Trophoblast cell (in vitro differentiated cells and primary cell): ENCODE data around the gene TMEM120B. TPM values are rescaled to one million over a fixed set of nuclear protein-coding genes. Genes with fewer than 3 reads are reported as not detected.
"Not testable (repeated sequence)": the region's sequence is repeated elsewhere in the genome, so short reads cannot be mapped to it uniquely, and the experiment has no call there.

ENCODE experiments used
- DNase-seq, 2 donors: peaks; one replicate each; pipeline ENCODE4 v3.0.0-alpha.2; 2016
- H2AFZ ChIP-seq: 2 replicates; pipeline ENCODE4 v1.6.1; 2013; ENCODE audit warnings: low read length, moderate library complexity, mild to moderate bottlenecking; ENCODE audit not compliant: insufficient read depth, poor library complexity
- H2AK5ac ChIP-seq: 2 replicates; pipeline ENCODE4 v1.6.1; 2013; ENCODE audit warnings: mild to moderate bottlenecking, low read length
- H2BK120ac ChIP-seq: 2 replicates; pipeline ENCODE4 v1.6.1; 2013; ENCODE audit warnings: low read length, mild to moderate bottlenecking, moderate library complexity; ENCODE audit not compliant: insufficient read depth, poor library complexity
- H2BK12ac ChIP-seq: 2 replicates; pipeline ENCODE4 v1.6.1; 2013; ENCODE audit warnings: mild to moderate bottlenecking, low read length, moderate library complexity
- H2BK5ac ChIP-seq: 2 replicates; pipeline ENCODE4 v1.6.1; 2013; ENCODE audit warnings: low read length, low read depth, moderate library complexity, mild to moderate bottlenecking; ENCODE audit not compliant: poor library complexity
- H3K14ac ChIP-seq: 2 replicates; pipeline ENCODE4 v1.6.1; 2013; ENCODE audit warnings: mild to moderate bottlenecking, low read length
- H3K18ac ChIP-seq: 2 replicates; pipeline ENCODE4 v1.6.1; 2013; ENCODE audit warnings: mild to moderate bottlenecking, low read length
- H3K23ac ChIP-seq: 2 replicates; pipeline ENCODE4 v1.6.1; 2013; ENCODE audit warnings: low read length
- H3K27ac ChIP-seq: 2 replicates; pipeline ENCODE4 v1.5.1; 2013; ENCODE audit warnings: low read depth, mild to moderate bottlenecking, inconsistent platforms, low read length, moderate library complexity
- H3K27me3 ChIP-seq: 2 replicates; pipeline ENCODE4 v1.6.1; 2013; ENCODE audit warnings: inconsistent platforms, mild to moderate bottlenecking, low read length, moderate library complexity; ENCODE audit not compliant: insufficient read depth
- H3K36me3 ChIP-seq, 2 experiments: 1 replicate in 1 of 2; 2 replicates in 1 of 2; pipeline ENCODE4 v1.6.1; 2013; ENCODE audit warnings: low read length in 2 of 2, mild to moderate bottlenecking in 2 of 2, moderate library complexity in 1 of 2; ENCODE audit not compliant: insufficient read depth in 2 of 2, control insufficient read depth in 1 of 2
- H3K4ac ChIP-seq: 2 replicates; pipeline ENCODE4 v1.6.1; 2013; ENCODE audit warnings: low read depth, mild to moderate bottlenecking, low read length, moderate library complexity
- H3K4me1 ChIP-seq, 2 experiments: 1 replicate in 1 of 2; 2 replicates in 1 of 2; pipeline ENCODE4 v1.6.1; 2013; ENCODE audit warnings: low read length in 2 of 2, mild to moderate bottlenecking in 2 of 2, moderate library complexity in 1 of 2; ENCODE audit not compliant: insufficient read depth in 2 of 2, control insufficient read depth in 1 of 2
- H3K4me2 ChIP-seq: 2 replicates; pipeline ENCODE4 v1.6.1; 2013; ENCODE audit warnings: inconsistent platforms, mild to moderate bottlenecking, low read length, moderate library complexity
- H3K4me3 ChIP-seq: 2 replicates; pipeline ENCODE4 v1.5.1; 2013; ENCODE audit warnings: mild to moderate bottlenecking, low read depth, low read length, inconsistent platforms
- H3K79me1 ChIP-seq: one replicate; pipeline ENCODE4 v1.6.1; 2013; ENCODE audit warnings: low read length
- H3K79me2 ChIP-seq: 2 replicates; pipeline ENCODE4 v1.6.1; 2013; ENCODE audit warnings: low read length, mild to moderate bottlenecking; ENCODE audit not compliant: control insufficient read depth, insufficient read depth, poor library complexity
- H3K9ac ChIP-seq: 2 replicates; pipeline ENCODE4 v1.6.1; 2013; ENCODE audit warnings: mild to moderate bottlenecking, low read length
- H3K9me3 ChIP-seq: 2 replicates; pipeline ENCODE4 v1.6.1; 2013; ENCODE audit warnings: low read depth, mild to moderate bottlenecking, control low read depth, inconsistent platforms, low read length; ENCODE audit not compliant: insufficient read depth
- H4K12ac ChIP-seq: 2 replicates; pipeline ENCODE4 v1.6.1; 2013; ENCODE audit warnings: low read depth, mild to moderate bottlenecking, low read length, moderate library complexity
- H4K8ac ChIP-seq: 2 replicates; pipeline ENCODE4 v1.6.1; 2013; ENCODE audit warnings: low read depth, mild to moderate bottlenecking, low read length, moderate library complexity
- H4K91ac ChIP-seq: one replicate; pipeline ENCODE4 v1.6.1; 2013; ENCODE audit warnings: low read depth, mild to moderate bottlenecking, low read length, moderate library complexity
- WGBS: extraction: QIAGEN DNeasy Blood & Tissue Kit; methylation state at CpG from one replicate; pipeline ENCODE4 v1.1.7; 2013; ENCODE audit warnings: missing lambda C conversion rate; ENCODE audit not compliant: insufficient read length, insufficient coverage; ENCODE audit errors: extremely low coverage; 5-methylcytosine and 5-hydroxymethylcytosine counted together
- polyA plus RNA-seq: library from polyadenylated mRNA; stranded (reverse); fragments of 200-250 nt; gene quantifications from 2 replicates; pipeline ENCODE4 v1.2.3, GENCODE V29; 2013

The TMEM120B gene
- 11.5 and 13.2 TPM in 2 replicates for polyA plus RNA-seq

DNA sequence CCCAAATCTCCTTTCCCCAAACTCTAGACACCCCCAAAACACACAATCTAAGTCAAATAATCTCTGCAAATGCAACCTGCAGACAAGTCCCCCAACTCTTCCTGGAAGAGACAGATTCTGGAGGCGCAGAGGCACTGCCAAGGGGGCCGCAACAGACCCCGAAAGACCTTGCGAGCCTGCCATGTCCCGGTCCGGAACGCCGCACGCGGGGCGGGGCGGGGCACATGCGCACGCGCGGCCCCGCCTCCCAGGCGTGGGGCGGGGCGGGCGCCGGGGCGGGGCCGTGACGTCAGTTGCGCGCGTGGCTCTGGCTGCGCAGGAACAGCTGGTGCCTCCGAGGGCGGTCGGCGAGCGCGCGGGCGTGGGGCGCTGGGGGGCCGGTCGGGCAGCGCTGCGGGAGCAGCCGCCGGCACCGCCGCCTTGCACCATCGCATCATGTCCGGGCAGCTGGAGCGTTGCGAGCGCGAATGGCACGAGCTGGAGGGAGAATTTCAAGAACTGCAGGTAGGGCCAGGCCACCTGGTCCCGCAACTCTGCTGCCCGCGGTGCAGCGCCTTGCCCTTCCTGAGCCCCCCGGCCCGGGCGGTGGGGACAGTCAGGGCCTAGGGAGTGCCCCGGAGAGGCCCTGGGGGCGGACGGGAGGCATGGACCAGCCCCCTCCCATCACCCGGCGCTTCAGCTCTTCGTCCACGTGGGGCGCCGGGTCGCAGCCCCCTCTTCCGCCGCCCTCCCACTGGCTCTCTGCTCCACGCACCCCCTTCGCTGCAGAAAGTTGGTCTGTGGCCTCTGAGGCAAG, at the start of gene TMEM120B:
TMEM120B (plus strand) TSS at position 292 of the 796 bp plus-strand sequence; CDS start at position 436, 144 bp downstream.
- WGBS = no CpG with 5 or more reads among the region's 74 CpGs
- H2BK120ac ChIP-seq = peak within 1 kb of the TSS; percentile 61
- peaks cover 14% of the 10 kb centered on the region for H3K79me1 ChIP-seq

DNA sequence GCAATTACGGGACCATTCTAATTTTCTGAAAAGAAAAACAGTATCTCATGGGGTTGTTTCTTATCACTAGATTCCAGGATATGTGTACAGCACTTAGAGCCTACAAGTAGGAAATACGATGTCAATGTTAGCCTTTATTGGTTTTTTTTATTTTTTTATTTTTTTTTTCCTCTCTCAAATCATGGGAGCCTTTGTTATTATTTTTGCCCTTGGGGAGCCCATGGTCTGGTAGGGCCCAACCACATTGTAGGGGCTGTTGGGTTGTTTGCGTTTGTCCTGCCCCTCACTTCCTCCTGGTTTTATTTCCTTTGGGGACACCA, 49.0 kb upstream of the TMEM120B start:
- Histone ChIP-seq H3K9me3 (no peaks in the 10 kb centered on the region), H3K27ac (no peak overlapping the region)
- no CpG with 5 or more reads among the region's 3 CpGs for WGBS

More for the DNA sequence above, at the start of gene TMEM120B:
- H4K8ac ChIP-seq = peak within 1 kb of the TSS; percentile 81
- H2AFZ ChIP-seq = peak within 1 kb of the TSS; percentile 91
- peak within 1 kb of the TSS; percentile 86 for H3K4me3 ChIP-seq
- H3K4me2 ChIP-seq = peak within 1 kb of the TSS; percentile 86
- H2AK5ac ChIP-seq = peak within 1 kb of the TSS; percentile 55
- no peak within 1 kb of the TSS for H3K23ac ChIP-seq
- peak within 1 kb of the TSS; percentile 58 for H4K12ac ChIP-seq
- peak; percentile 62 to 87 for DNase-seq
- H3K14ac ChIP-seq = peak within 1 kb of the TSS; percentile 64
- peaks cover 4% of the 10 kb centered on the region for H3K9me3 ChIP-seq
- H3K27me3 ChIP-seq = no peaks in the 10 kb centered on the region
- H4K91ac ChIP-seq = peak within 1 kb of the TSS; percentile 82
- no peak within 1 kb of the TSS for H3K27ac ChIP-seq
- peaks cover 0 to 2% of the 10 kb centered on the region in 2 experiments for H3K36me3 ChIP-seq
- H2BK12ac ChIP-seq = no peak within 1 kb of the TSS
- H3K79me2 ChIP-seq = peaks cover 8% of the 10 kb centered on the region
- H3K18ac ChIP-seq = peak within 1 kb of the TSS; percentile 87
- peaks cover 10 to 22% of the 10 kb centered on the region in 2 experiments for H3K4me1 ChIP-seq
- H3K4ac ChIP-seq = peak within 1 kb of the TSS; percentile 65
- peak within 1 kb of the TSS; percentile 80 for H3K9ac ChIP-seq
- H2BK5ac ChIP-seq = peak within 1 kb of the TSS; percentile 39

DNA sequence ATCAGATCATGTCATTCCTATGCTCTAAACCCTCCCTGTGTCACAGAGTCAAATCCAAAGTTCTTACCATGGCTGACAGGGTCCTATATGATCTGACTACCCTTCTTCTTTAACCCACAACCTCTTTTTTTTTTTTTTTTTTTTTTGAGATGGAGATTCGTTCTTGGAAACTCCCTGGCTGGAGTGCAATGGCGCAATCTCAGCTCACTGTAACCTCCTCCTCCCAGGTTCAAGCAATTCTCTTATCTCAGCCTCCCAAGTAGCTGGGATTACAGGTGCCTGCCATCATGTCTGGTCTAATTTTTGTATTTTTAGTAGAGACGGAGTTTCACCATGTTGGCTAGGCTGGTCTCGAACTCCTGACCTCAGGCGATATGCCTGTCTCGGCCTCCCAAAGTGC, 45.7 kb upstream of the TMEM120B start:
- H4K91ac ChIP-seq, H2AFZ ChIP-seq, H3K27me3 ChIP-seq, H3K79me2 ChIP-seq, DNase-seq, H3K4me2 ChIP-seq, H2BK5ac ChIP-seq, H3K4me1 ChIP-seq, H3K36me3 ChIP-seq, H3K4ac ChIP-seq, H3K18ac ChIP-seq, H2BK120ac ChIP-seq, H4K12ac ChIP-seq, H3K9me3 ChIP-seq, H3K14ac ChIP-seq, H3K4me3 ChIP-seq, H3K9ac ChIP-seq, H2AK5ac ChIP-seq, H3K79me1 ChIP-seq, H3K23ac ChIP-seq, H3K27ac ChIP-seq, H4K8ac ChIP-seq, H2BK12ac ChIP-seq: not testable (repeated sequence)
- WGBS = no CpG with 5 or more reads among the region's 6 CpGs

More for the DNA sequence above, 49.0 kb upstream of the TMEM120B start:
- no peak overlapping the region for H3K4ac ChIP-seq
- no peak overlapping the region for H2BK120ac ChIP-seq
- no peak overlapping the region for H2BK5ac ChIP-seq
- no peak overlapping the region for H4K91ac ChIP-seq
- no peak overlapping the region for H4K12ac ChIP-seq
- no peak overlapping the region for H3K18ac ChIP-seq
- H2AK5ac ChIP-seq = no peak overlapping the region
- no peak overlapping the region for H3K4me3 ChIP-seq
- no peak overlapping the region for H3K23ac ChIP-seq
- H3K36me3 ChIP-seq = no peaks in the 10 kb centered on the region
- no peaks in the 10 kb centered on the region for H3K27me3 ChIP-seq
- peaks cover 7 to 10% of the 10 kb centered on the region in 2 experiments for H3K4me1 ChIP-seq
- H4K8ac ChIP-seq = no peak overlapping the region
- DNase-seq = no peak
- H2BK12ac ChIP-seq = no peak overlapping the region
- no peaks in the 10 kb centered on the region for H3K79me2 ChIP-seq
- H3K14ac ChIP-seq = no peak overlapping the region
- H2AFZ ChIP-seq = no peak overlapping the region
- H3K79me1 ChIP-seq = peaks cover 3% of the 10 kb centered on the region
- no peak overlapping the region for H3K9ac ChIP-seq
- H3K4me2 ChIP-seq = no peak overlapping the region

DNA sequence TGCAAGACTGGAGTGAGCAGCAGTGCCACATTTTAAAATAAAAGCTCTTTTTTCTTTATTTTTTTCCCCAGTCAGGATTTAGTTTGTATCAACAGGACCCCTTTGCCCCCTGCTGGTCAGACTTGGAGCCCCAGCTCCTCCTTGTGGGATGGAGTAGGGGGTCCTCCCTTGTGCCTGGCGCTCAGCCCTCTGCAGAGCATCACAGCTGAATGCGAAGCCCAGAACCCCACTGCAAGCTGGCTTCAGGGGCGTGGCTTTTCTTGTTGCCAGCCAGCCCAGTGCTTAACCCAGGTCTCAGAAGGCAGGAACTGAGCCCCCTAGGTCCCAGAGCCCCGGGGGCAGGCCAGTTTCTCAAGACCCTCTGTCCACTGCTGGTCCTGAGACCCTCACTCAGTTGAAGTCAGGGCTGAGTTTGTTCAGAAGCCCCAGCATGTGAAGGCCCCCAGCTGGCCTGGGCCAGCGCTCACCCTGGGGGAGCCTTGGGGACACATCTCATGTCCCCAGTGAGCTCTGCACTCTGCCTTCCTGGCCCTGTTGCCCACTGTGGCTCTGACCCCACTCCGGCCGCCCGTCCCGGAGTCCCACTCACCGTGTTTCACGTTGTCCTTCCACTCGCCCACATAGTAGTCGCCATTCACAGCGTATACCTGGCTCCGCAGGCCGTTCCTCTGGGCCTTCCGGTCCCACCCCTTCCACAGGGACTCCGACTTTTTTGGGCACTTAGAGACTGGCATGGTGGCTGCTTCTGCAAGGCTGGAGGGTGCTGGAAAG, 43.6 kb upstream of the TMEM120B start:
- Histone ChIP-seq H4K91ac (peak overlapping the region; percentile 60), H3K9me3 (no peaks in the 10 kb centered on the region), H3K4ac (peak overlapping the region; percentile 31), H3K23ac (no peak overlapping the region), H3K18ac (peak overlapping the region; percentile 77), H4K8ac (peak overlapping the region; percentile 3), H3K27me3 (no peaks in the 10 kb centered on the region), H3K79me2 (peaks cover 2% of the 10 kb centered on the region), H4K12ac (peak overlapping the region; percentile 48), H3K27ac (no peak overlapping the region), H2BK5ac (peak overlapping the region; percentile 4), H3K4me1 (peaks cover 11 to 13% of the 10 kb centered on the region in 2 experiments), H3K36me3 (no peaks in the 10 kb centered on the region), H2AFZ (peak overlapping the region; percentile 1), H2BK12ac (peak overlapping the region; percentile 34), H3K4me2 (peak overlapping the region; percentile 31), H2BK120ac (peak overlapping the region; percentile 48), H3K79me1 (peaks cover 5% of the 10 kb centered on the region), H2AK5ac (peak overlapping the region; percentile 93), H3K9ac (no peak overlapping the region), H3K14ac (peak overlapping the region; percentile 12), H3K4me3 (no peak overlapping the region)
- DNase-seq = peak in 1 of 2 donors; percentile 52
- no CpG with 5 or more reads among the region's 18 CpGs for WGBS
